SK-N-SH (cell line): ENCODE data around the gene VCP.
A peak's percentile ranks its signal among the peaks of the same experiment; 100 is the strongest.

Experiments used
- CTCF ChIP-seq: fragments of 200-600 bp; sonication (generic); IDR thresholded peaks from 2 replicates; pipeline ENCODE4 v1.6.1; 2017; ENCODE audit warnings: antibody characterized with exemption, mild to moderate bottlenecking, moderate library complexity
- EP300 ChIP-seq, 2 experiments: IDR thresholded peaks; 2 replicates each; pipeline versions ENCODE4 v1.4.0 to v1.6.1; 2012; ENCODE audit warnings: borderline replicate concordance in 1 of 2, low read depth in 1 of 2, low read length in 1 of 2
- EZH2phosphoT487 ChIP-seq: fragments of 200-600 bp; sonication (generic); IDR thresholded peaks from 2 replicates; pipeline ENCODE4 v1.6.1; 2017; ENCODE audit warnings: low read depth, mixed run types, mild to moderate bottlenecking, antibody characterized with exemption, moderate library complexity, borderline replicate concordance
- FOXM1 ChIP-seq: IDR thresholded peaks from 2 replicates; pipeline ENCODE4 v1.4.0; 2012; ENCODE audit warnings: low read depth, mild to moderate bottlenecking
- RAD21 ChIP-seq: IDR thresholded peaks from 2 replicates; pipeline ENCODE4 v1.6.1; 2012; ENCODE audit warnings: mild to moderate bottlenecking, low read length
- RCOR1 ChIP-seq: fragments of 150-350 bp; IDR thresholded peaks from 2 replicates; pipeline ENCODE4 v1.6.1; 2017; ENCODE audit warnings: antibody characterized with exemption, low read length
- SIN3A ChIP-seq: IDR thresholded peaks from 2 replicates; pipeline ENCODE4 v1.6.1; 2012; ENCODE audit warnings: low read depth, mild to moderate bottlenecking, low read length, moderate library complexity, borderline replicate concordance
- TAF1 ChIP-seq: IDR thresholded peaks from 2 replicates; pipeline ENCODE4 v1.6.1; 2012; ENCODE audit warnings: low read depth, mild to moderate bottlenecking, low read length, moderate library complexity, borderline replicate concordance
- TCF12 ChIP-seq: IDR thresholded peaks from 2 replicates; pipeline ENCODE4 v1.4.0; 2012
- USF2 ChIP-seq: fragments of 150-350 bp; IDR thresholded peaks from 2 replicates; pipeline ENCODE4 v1.6.1; 2017; ENCODE audit warnings: antibody characterized with exemption, low read length, low read depth, borderline replicate concordance

GRCh38 chr9:35079426-35080341 lies 7.3 kb upstream of the VCP start, which contains the start of gene FANCG:
- TF ChIP-seq TAF1: peak; percentile 83
- no peak for TF ChIP-seq CTCF
- TF ChIP-seq TCF12: peak; percentile 13; the same call in 1 of the 2 replicates
- no peak for TF ChIP-seq EP300 (IDR thresholded peaks at IDR 0.05; ENCODE audit: borderline replicate concordance in 1 of 2, low read depth in 1 of 2, low read length in 1 of 2)
- peak; percentile 16; the same call in 1 of the 2 replicates for TF ChIP-seq SIN3A
- no peak for TF ChIP-seq RAD21
- TF ChIP-seq RCOR1: no peak
- no peak for TF ChIP-seq FOXM1
- TF ChIP-seq USF2: no peak
- TF ChIP-seq EZH2phosphoT487: no peak
